SU-DHL-6 (cell line): ENCODE measurements around the gene MBD3L5.
"Not testable (repeated sequence)": the region's sequence is repeated elsewhere in the genome, so short reads cannot be mapped to it uniquely, and the experiment has no call there.

Experiments used
- H2AFZ ChIP-seq: fragments of 200-600 bp; sonication (generic); 2 replicates; pipeline ENCODE4 v1.6.1; 2014; ENCODE audit warnings: low read depth, mild to moderate bottlenecking, moderate library complexity, mixed read lengths, antibody characterized with exemption, low read length; ENCODE audit not compliant: severe bottlenecking
- H3F3A ChIP-seq: fragments of 200-600 bp; shearing (Covaris generic); 2 replicates; pipeline ENCODE4 v1.6.0; 2016; ENCODE audit warnings: antibody characterized with exemption, mild to moderate bottlenecking; ENCODE audit not compliant: insufficient read depth
- H3K27ac ChIP-seq: fragments of 200-600 bp; sonication (generic); 2 replicates; pipeline ENCODE4 v1.5.1; 2016; ENCODE audit warnings: low read depth, mild to moderate bottlenecking, low read length, moderate library complexity, mixed read lengths
- H3K27me3 ChIP-seq: fragments of 200-600 bp; sonication (generic), shearing (Covaris generic); 2 replicates; pipeline ENCODE4 v1.6.0; 2014; ENCODE audit warnings: mild to moderate bottlenecking, low read length
- H3K36me3 ChIP-seq: fragments of 200-600 bp; sonication (generic); 2 replicates; pipeline ENCODE4 v1.6.1; 2014; ENCODE audit warnings: mild to moderate bottlenecking, low read length, mixed read lengths
- H3K4me2 ChIP-seq: fragments of 300-600, 200-600 bp; shearing (Covaris generic), sonication (generic); 2 replicates; pipeline ENCODE4 v1.6.0; 2014; ENCODE audit warnings: low read length, low read depth, mild to moderate bottlenecking; ENCODE audit not compliant: poor library complexity, severe bottlenecking
- H3K4me3 ChIP-seq: fragments of 200-600 bp; sonication (generic); 2 replicates; pipeline ENCODE4 v1.5.1; 2014; ENCODE audit warnings: antibody characterized with exemption, low read length, mild to moderate bottlenecking, mixed read lengths; ENCODE audit not compliant: insufficient read depth, poor library complexity, severe bottlenecking
- H3K79me2 ChIP-seq: fragments of 200-600 bp; sonication (generic); 2 replicates; pipeline ENCODE4 v1.6.1; 2014; ENCODE audit warnings: mild to moderate bottlenecking, low read length, moderate library complexity; ENCODE audit not compliant: insufficient read depth
- H3K9ac ChIP-seq: fragments of 200-600 bp; sonication (generic); 2 replicates; pipeline ENCODE4 v1.7.0; 2014; ENCODE audit warnings: mild to moderate bottlenecking, low read length
- H3K9me2 ChIP-seq: fragments of 200-600 bp; sonication (generic); replicated peaks from 2 replicates; pipeline ENCODE4 v1.6.1; 2014; ENCODE audit warnings: low read length; ENCODE audit not compliant: insufficient read depth
- H3K9me3 ChIP-seq: fragments of 200-600 bp; sonication (generic); 2 replicates; pipeline ENCODE4 v1.6.1; 2014; ENCODE audit warnings: low read length, mixed read lengths; ENCODE audit not compliant: insufficient read depth
- H4K20me1 ChIP-seq: fragments of 200-600 bp; sonication (generic); 2 replicates; pipeline ENCODE4 v1.6.1; 2014; ENCODE audit warnings: low read depth, mild to moderate bottlenecking, antibody characterized with exemption, low read length, moderate library complexity, mixed read lengths
- EZH2phosphoT487 ChIP-seq: fragments of 200-600 bp; sonication (generic), shearing (Covaris generic); conservative IDR thresholded peaks from 2 replicates; pipeline ENCODE4 v1.6.1; 2018; ENCODE audit warnings: mild to moderate bottlenecking, antibody characterized with exemption, low read length, moderate library complexity, mixed read lengths
- TF ChIP-seq, protein P1 (sequence below): fragments of 200-600 bp; sonication (generic); IDR thresholded peaks from one replicate; pipeline ENCODE4 v1.5.1; 2017; ENCODE audit warnings: antibody characterized with exemption, mild to moderate bottlenecking, low read length, moderate library complexity; ENCODE audit not compliant: insufficient read depth, poor library complexity, severe bottlenecking

Gene MBD3L5

DNA sequence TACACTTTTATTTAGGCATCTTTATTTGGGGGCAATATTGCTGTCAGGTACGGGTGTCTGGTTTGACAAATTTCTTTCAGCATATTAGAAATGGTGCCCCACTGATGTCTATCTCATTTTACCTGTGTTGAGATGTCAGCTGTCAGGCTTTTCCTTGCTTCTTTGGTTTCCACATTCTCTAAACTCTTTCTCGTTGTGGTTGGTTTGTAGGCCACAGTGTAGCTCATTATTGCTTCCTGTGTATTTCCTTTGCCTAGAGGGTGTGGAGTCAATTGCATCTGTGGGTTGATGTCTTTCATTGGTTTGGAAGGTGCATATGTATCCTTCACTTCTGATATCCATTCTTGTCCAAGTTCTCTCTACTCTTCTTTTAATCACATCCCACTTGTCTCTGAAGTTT is 29.6 kb downstream of the MBD3L5 start:
- H3K9me2 ChIP-seq, H3K79me2 ChIP-seq, H3K4me3 ChIP-seq, H3K36me3 ChIP-seq, H3F3A ChIP-seq, H2AFZ ChIP-seq, H3K9ac ChIP-seq, H4K20me1 ChIP-seq, H3K27me3 ChIP-seq, H3K4me2 ChIP-seq, H3K9me3 ChIP-seq, H3K27ac ChIP-seq: not testable (repeated sequence)

- Histone ChIP-seq H3K27me3 (no peaks in the 10 kb centered on the region), H3K4me2 (no peak overlapping the region), H3K27ac (no peak overlapping the region), H3K9ac (no peak overlapping the region), H3K9me3 (no peaks in the 10 kb centered on the region), H4K20me1 (no peaks in the 10 kb centered on the region), H3K36me3 (no peaks in the 10 kb centered on the region), H2AFZ (no peak overlapping the region), H3K79me2 (no peaks in the 10 kb centered on the region), H3K9me2 (no peaks in the 10 kb centered on the region), H3F3A (peaks cover 6% of the 10 kb centered on the region), H3K4me3 (no peak overlapping the region)
- TF ChIP-seq, protein P1, sequence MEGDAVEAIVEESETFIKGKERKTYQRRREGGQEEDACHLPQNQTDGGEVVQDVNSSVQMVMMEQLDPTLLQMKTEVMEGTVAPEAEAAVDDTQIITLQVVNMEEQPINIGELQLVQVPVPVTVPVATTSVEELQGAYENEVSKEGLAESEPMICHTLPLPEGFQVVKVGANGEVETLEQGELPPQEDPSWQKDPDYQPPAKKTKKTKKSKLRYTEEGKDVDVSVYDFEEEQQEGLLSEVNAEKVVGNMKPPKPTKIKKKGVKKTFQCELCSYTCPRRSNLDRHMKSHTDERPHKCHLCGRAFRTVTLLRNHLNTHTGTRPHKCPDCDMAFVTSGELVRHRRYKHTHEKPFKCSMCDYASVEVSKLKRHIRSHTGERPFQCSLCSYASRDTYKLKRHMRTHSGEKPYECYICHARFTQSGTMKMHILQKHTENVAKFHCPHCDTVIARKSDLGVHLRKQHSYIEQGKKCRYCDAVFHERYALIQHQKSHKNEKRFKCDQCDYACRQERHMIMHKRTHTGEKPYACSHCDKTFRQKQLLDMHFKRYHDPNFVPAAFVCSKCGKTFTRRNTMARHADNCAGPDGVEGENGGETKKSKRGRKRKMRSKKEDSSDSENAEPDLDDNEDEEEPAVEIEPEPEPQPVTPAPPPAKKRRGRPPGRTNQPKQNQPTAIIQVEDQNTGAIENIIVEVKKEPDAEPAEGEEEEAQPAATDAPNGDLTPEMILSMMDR = no peak
- TF ChIP-seq EZH2phosphoT487 = no peak
Measured at GRCh38 chr19:7063339-7063738, 33.0 kb downstream of the MBD3L5 start.

- peaks cover 6% of the 10 kb centered on the region for H3F3A ChIP-seq
- no peaks in the 10 kb centered on the region for H3K36me3 ChIP-seq
- no peak overlapping the region for H2AFZ ChIP-seq
- TF ChIP-seq, protein P1 = no peak
- no peak for TF ChIP-seq EZH2phosphoT487
- H3K27me3 ChIP-seq = no peaks in the 10 kb centered on the region
- H3K27ac ChIP-seq = no peak overlapping the region
- no peaks in the 10 kb centered on the region for H3K79me2 ChIP-seq
- no peaks in the 10 kb centered on the region for H3K9me2 ChIP-seq
- H4K20me1 ChIP-seq = no peaks in the 10 kb centered on the region
- H3K9ac ChIP-seq = no peak overlapping the region
- no peak overlapping the region for H3K4me2 ChIP-seq
- no peak overlapping the region for H3K4me3 ChIP-seq
- H3K9me3 ChIP-seq = no peaks in the 10 kb centered on the region
Measured at GRCh38 chr19:7063764-7064418, 33.5 kb downstream of the MBD3L5 start.

DNA sequence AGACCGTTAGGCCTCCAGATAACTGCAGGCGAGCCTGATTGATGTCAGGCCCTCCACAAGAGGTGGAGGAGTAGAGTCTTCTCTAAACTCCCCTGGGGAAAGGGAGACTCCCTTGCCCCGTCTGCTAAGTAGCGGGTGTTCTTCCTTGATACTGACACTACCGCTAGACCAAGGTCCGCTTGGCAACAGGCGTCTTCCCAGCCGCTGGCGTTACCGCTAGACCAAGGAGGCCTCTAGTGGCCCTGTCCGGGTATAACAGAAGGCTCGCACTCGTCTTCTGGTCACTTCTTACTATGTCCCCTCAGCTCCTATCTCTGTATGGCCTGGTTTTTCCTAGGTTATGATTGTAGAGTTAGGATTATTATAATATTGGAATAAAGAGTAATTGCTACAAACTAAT is 36.7 kb downstream of the MBD3L5 start:
- H3K9ac ChIP-seq, H2AFZ ChIP-seq, H3F3A ChIP-seq, H3K9me3 ChIP-seq, H3K4me2 ChIP-seq, H3K36me3 ChIP-seq, H3K9me2 ChIP-seq, H3K27ac ChIP-seq, H3K27me3 ChIP-seq, H4K20me1 ChIP-seq, H3K4me3 ChIP-seq: not testable (repeated sequence)
- H3K79me2 ChIP-seq = peaks cover 20% of the 10 kb centered on the region
